GM19467 (cell line): Measurements from ENCODE around the gene XPNPEP2.
A peak's percentile ranks its signal among the peaks of the same experiment; 100 is the strongest.

Source experiments
- ATAC-seq: cut with Tn5 transposase; IDR thresholded peaks from one replicate; pipeline ENCODE4 v1.9.1; 2021; ENCODE audit warnings: mild to moderate bottlenecking, moderate library complexity; ENCODE audit not compliant: unreplicated experiment

XPNPEP2 gene

DNA sequence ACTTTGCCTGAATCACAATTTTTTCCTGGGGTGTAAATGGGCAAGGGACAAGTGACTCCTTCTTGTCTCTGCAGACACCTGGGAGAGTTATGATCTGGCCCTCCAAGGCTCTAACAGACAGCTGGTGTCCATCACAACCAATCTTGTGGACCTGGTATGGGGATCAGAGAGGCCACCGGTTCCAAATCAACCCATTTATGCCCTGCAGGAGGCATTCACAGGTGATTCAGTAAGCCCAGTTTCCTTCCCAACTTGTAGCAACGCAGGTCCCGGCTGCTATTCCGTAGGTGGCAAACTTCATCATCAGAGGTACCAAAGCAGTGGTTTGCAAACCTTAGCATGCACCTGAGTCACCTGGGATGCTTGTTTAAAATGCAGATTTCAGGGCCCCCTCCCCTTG lies 8.8 kb downstream of the XPNPEP2 start:
- ATAC-seq, result no peak

DNA sequence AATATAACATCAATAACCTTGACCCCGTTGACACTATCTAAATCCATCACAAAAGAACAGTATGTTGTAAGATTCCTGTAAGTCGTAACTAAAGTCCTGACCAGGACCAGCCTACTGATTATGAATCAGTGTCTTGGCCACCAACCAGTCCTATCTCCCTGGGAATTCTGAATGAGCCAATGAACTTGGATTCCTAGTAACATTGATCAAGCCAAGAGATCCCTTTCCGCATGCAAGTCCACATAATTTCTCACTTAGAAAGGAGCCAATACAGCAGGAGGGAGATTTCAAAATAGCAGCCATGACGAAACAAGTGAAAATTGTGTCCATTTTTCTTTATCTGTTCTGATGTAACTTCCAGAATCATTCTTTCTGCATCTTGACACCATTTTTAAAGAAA lies 9.5 kb downstream of the XPNPEP2 start:
- ATAC-seq, result no peak

DNA sequence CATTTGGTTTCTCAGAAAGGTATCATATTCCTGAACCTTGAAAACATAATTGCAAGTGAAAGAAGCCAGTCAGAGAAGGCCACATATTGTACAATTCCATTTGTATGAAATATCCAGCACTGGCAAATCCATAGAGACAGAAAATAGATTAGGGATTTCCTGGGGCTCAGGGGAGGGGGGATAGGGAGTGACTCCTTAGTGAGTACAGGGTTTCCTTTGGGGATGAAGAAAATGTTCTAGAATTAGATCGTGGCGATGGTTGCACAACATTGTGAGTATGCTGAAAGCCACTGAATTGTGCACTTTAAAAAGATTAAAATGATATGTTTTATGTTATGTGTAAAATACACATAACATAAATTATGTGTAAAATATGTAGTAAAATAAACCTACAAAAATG lies 10.3 kb downstream of the XPNPEP2 start:
- ATAC-seq, result no peak

DNA sequence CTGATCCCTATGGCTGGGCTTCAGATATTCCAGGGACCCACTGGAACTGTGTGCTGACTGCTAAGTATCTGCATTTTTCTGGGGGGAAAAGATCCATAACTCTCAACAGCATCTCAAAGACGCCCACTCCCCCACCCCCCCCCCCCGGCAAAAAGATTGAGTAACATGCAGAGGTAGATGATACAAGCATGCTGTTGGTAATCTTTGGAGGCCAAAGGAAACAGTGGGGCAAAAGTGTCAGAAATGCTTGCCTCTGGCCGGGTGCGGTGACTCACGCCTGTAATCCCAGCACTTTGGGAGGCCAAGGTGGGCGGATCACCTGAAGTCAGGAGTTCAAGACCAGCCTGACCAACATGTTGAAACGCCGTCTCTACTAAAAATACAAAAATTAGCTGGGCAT lies 12.2 kb downstream of the XPNPEP2 start:
- no peak for ATAC-seq

DNA sequence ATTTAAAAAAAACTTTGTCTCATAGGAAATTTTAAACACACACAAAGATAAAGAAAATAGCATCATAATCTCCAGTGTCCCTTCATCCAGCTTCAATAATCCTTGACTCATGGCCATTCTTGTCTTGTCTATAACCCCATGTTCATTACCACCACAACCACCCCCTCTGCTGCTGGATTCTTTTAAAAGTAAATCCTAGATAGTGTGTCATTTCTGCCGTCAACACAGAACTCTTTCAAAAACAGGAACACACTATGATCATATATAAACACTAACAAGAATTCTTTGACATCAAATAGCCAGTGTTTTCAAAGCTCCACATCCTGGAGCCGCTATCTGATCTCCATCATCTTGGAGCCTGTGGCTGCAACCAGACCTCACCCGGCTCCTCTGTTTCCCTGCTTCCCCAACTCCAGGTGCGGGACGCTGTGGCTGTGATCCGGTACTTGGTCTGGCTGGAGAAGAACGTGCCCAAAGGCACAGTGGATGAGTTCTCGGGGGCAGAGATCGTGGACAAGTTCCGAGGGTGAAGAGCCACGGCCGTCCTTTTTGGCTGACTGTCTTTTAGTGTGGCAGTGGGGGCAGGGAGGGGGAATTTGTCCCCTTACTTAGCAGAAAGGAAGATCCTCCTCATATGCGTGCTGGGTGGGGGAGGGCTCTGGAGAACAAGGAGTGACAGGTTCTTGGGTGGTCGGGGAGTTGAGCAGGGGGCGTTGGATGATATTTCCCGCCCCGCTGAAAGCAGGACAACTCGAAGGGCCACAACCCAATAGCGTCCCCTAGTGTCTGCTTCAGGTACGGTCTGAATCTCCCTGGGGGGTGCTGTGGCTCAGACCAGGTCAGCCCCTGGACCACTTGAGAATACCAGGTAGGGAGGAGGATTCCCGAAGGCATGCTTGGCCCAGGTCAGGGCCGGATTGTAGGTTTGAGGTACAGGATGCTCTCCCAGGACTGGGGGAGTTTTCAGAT lies 15.6 kb downstream of the XPNPEP2 start:
- ATAC-seq, result no peak

DNA sequence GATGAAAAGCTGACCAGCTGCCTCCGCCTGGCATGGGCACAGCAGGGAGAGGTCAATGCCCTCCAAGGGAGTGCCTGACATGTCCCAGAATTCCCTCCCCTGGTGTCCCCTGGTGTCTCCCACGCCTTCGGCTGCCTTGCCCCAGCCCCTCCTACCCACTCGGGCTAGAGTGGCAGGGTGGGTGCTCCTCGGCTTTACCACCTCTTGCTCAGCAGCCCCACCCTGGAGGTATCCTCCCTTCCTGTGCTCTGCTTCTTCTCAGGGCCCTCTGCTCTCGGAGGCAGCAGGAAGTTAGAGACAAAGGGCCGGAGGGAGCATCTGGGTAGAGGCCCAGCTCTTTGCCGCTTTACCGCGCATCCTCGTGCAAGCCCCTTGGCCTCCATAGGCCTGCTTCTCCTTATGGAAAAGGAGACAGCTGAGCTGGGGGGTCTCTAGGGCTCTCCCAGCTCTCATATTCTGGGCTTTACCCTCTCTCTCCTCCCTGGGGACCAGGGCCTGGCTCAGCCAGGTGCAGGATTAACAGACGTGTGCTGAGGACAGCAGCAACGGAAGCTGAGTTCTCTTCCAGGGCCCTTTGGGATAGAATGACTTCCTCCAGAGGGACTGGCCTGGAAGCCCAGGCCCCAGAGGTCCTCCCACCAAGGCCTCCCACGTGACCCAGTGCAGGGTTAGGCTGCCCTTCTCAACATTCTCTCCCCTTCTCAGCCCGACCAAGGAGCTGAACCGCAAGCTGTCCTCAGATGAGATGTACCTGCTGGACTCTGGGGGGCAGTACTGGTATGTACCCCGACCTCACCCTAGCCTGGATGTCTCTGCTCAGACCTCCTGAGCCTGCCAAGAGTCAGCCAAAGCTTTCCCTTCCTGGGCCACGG lies 17.2 kb downstream of the XPNPEP2 start:
- ATAC-seq, result no peak

DNA sequence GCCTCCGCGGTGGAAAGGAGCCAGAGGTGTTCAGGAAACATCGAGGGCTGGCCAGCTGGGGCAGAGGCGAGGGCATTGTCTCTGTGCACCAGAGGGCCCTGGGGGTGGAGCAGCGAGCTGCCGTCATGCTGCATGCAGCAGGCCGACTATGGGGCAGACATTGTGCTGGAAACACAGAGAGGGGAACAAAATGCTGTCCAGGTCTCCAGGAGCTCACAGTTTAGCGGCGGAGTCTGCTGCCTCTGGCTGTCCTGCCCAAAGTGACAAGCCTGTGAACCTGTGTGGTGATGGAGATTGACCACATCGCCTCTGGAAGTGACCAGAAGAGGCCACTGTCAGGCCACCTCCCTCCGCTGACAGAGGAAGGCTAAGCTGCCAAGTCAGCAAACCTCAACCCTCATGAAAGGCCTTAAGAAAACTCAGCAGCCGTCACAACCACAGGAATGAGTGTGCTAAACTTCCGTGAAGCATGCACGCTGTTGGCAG lies 20.8 kb downstream of the XPNPEP2 start:
- no peak for ATAC-seq

DNA sequence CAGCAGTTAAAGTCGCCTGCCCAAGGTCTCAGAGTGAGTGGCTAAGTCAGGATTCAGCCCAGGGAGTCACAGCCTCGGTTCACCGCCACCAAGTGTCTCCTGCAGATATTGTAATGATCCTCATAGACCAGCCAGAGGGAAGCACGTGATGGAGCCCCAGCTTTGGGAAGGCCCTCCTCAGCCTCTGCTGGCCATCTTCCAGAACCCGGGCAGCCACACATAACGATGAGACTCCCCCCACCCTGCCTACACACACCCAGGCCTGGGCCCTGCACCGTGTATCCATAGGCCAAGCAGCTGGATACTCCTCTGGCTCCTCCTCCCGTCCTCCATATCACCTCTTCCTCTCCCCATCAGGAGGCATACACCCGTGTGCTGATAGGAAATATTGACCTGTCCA lies 21.4 kb downstream of the XPNPEP2 start:
- no peak for ATAC-seq

DNA sequence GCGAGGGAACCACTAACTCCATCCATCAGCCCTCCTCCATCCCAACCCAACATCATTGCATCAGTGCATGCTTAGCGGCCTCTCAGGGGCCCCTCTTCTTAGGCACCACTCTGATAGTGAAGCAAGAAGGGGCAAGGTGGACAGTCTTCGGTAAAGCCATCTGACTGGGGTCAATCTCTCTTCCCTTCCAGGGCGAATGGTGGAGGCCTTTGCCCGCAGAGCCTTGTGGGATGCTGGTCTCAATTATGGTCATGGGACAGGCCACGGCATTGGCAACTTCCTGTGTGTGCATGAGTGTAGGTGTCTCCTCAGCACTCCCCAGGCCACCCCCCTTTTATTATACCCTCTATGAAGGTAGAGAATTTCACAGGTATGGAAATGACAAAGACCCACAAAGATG lies 22.2 kb downstream of the XPNPEP2 start:
- no peak for ATAC-seq

DNA sequence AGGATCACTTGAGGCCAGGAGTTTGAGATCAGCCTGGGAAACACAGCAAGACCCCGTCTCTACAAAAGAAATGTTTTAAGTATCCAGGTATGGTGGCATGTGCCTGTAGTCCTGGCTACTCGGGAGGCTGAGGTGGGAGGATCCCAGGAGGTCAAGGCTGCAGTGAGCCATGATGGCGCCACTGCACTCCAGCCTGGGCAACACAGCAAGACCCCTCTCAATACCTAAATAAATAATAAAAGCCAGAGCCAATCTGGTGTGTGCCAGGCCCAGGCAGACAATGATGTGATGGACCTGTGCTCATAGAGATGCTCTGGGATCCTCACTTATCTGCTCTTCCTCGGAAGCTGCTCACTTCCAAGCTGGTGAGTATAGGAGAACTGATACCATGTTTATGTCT lies 22.8 kb downstream of the XPNPEP2 start:
- no peak for ATAC-seq

DNA sequence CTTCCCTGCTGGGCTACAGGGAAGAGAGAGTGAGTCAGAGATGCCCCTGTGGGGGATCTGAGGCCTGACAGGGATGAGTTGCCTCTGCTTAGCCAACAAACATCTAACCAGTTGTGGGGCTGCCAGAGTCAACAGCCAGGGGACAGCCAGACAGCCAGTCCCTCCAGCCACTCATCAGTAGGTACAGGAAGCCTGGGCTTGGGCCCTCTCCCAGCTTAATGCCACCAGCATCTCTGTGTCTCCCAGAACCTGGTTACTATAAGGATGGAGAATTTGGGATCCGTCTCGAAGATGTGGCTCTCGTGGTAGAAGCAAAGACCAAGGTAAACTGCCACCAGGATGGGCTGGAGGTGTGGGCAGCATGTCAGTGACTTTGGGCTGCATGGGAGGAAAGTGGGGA lies 23.7 kb downstream of the XPNPEP2 start:
- ATAC-seq, result no peak

DNA sequence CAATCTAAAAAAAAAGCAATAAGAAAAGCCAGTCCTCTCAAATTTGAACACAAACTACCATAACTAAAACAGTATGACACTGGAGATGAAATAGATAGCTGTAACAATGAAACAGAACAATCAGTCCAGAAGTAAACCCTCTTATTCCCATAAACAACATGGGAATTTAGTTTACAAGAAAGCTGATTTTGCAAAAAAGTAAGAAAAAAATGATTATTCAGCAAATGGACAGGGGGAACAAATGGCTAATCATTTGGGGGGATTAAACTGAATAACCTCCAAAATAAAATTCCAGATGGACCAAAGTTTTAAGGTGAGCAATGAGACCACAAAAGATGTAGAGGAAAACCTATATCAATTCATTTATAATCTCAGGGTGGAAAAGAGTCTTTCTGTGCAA lies 24.9 kb downstream of the XPNPEP2 start:
- no peak for ATAC-seq

DNA sequence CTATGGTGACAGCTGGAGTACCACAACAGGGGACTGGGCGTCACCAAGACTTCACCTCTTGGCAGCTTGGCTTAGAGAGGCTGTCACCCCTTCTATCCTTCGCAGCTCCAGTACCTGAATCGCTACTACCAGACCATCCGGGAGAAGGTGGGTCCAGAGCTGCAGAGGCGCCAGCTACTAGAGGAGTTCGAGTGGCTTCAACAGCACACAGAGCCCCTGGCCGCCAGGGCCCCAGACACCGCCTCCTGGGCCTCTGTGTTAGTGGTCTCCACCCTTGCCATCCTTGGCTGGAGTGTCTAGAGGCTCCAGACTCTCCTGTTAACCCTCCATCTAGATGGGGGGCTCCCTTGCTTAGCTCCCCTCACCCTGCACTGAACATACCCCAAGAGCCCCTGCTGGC lies 29.4 kb downstream of the XPNPEP2 start:
- no peak for ATAC-seq

DNA sequence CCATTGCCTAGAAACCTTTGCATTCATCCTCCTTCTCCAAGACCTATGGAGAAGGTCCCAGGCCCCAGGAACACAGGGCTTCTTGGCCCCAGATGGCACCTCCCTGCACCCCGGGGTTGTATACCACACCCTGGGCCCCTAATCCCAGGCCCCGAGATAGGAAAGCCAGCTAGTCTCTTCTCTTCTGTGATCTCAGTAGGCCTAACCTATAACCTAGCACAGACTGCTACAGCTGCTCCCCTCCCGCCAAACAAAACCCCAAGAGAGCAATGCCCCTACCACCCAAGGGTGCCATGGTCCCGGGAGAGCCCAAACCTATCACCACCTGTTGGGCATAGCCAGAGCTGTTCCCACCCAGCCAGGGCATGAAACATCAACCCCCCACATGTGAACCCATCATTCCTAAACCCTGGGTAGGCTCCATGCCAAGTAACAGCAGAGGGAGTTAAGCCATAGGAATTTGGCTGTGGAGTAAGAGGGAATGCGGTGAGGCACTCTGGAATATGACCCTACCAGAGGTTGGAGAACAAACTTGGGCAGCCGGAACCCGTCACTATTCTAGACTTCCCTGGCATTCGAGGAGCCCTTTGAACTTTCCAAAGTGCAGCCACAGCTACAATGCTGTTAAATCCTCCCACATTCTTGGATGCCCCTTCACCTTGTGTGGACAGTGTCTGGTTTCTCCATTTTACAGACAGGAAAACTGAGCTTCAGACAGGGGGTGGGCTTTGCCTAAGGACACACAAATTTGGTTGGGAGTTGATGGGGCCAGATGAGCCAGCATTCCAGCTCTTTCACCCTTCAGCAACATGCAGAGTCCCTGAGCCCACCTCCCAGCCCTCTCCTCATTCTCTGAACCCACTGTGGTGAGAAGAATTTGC lies 30.0 kb downstream of the XPNPEP2 start:
- ATAC-seq, result no peak

DNA sequence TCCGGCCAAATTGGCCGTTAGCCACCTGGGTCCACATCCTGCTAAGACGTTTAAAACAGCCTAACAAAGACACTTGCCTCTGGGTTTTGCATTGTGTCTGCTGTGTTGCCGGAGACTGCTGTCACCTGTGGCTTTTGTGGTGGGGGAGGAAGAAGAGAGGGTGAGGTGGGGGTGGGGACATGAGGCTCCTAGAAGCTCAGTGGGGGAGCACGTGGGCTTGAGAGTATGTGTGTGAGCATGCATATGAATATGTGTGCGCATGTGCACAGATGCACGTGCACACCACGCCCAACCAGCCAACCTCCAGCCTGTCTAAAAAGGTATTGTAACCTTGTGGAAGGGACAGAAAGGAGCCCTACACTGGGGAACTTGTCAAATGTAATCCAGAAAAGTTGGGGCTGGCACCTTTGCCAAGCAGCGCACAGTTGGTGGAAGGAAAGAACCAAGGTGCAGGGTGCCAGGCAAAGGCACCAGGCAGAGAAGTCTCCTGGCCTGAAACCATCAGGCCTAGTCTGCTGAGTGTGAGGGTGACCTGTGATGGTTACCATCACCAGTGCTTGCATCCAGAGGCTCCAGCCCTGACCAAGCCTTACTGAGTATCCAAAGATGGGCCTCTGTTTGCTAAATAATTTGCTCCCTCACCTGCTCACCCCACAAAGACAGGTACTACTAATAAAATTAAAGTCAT lies 30.8 kb downstream of the XPNPEP2 start:
- peak; percentile 38 for ATAC-seq

DNA sequence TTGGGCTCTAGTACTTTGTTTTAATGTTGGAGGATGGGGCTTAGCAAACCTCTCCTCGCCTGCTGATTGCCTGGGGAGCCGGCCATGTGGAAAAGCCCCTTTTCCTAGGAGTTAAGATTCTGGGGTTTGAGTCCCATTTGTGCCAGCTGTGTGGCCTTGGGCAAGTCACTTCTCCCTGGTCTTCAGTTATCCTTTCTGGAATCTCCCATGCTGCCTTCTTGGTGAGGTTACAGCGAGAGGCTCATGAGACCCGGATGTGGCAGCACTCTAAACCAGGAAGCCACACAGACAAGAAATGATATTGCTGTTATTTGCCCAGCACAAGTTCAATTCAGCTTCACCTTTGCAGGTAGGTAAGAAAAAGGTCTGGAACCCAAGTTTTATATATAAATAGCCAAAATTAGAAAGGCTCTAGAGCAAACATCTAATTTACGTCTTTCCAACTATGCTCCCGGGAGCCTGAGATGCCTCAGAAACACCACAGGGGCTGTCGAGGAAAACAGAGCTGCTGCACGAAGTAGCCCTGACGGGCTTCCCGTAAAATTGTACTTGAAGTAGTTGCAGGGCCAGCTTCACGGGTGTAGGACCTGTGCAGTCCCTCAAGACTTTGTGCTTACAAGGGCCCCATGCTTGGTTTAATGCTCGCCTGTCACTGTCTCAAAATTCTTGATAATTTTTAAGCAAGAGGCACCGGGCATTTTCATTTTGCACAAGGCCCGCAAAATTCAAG lies 32.7 kb downstream of the XPNPEP2 start:
- ATAC-seq, result no peak

DNA sequence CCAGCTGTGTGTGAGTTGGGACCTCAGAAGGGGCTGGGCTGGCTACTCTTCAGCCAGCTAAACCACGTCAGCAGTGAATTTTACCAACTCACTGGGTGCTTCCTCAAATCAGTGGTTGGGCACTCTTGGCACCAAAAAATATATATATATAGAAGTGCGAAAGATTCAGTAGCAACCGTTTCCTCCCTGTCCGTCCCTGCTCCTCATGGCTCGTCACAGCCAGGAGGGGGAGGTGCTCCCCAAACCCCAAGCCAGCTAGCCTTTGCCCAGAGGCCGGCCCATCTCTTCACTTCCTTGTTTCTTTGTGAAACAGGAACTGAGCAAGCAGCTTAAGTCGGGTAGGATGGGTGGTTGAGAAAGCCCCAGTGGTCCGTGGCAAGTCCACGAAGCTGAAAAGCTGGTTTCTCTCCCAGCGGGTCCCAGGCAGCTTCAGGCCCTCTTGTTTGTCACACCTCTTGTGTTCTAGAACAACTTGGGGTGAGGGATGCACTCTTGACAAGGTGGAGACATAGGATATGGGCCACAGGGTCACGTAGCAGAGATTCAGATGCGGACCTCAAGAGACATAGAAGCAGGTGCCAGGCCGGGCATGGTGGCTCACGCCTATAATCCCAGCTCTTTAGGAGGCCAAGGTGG lies 34.1 kb downstream of the XPNPEP2 start:
- peak; percentile 77 for ATAC-seq

DNA sequence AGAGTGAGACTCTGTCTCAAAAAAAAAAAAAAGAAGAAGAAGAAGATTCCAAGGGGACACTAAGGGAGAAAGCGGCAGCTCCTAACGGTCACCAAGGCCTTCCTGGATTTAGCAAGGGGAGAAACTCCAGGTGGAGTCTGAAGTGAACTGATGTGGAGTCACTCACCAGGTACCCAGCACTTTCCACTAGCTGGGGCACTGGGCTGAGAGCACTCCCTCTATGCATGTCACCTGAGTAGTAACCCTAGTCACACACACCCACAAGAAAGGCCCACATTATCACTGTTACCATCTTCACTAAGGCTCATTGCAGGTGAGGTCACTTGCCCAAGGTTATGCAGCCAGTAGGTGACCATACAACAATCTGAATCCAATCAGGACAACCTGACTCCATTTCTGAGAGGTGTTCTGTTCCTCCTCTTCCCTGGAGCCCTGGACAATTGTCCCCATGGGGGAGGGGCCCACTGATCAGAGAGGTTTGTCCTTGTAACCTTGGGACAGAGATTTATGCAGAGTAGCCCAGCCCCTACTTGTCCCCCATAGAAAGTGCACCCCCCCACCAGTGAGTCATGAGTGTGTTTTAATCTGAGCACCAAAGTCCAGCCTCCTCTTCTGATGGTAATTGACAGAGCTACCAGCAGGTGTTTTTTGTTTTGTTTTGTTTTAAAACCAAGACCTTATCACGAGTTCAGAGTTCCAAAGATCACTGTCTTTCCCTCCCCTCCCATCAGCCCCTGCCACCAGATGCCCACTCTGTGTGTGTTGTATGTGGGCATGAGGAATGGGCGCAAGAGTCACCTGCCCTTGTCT lies 35.1 kb downstream of the XPNPEP2 start:
- no peak for ATAC-seq
